SK-N-MC (cell line): Measurements from ENCODE around the gene ASRGL1.
"Not testable (repeated sequence)": the region's sequence is repeated elsewhere in the genome, so short reads cannot be mapped to it uniquely, and the experiment has no call there.

ENCODE experiments used
- EZH2 ChIP-seq: fragments of 200-600 bp; sonication (generic); IDR thresholded peaks from one replicate; pipeline ENCODE4 v1.6.1; 2017; ENCODE audit warnings: antibody characterized with exemption
- FOXP2 ChIP-seq: optimal IDR thresholded peaks from 2 replicates; pipeline ENCODE3; 2011; ENCODE audit warnings: mild to moderate bottlenecking, moderate library complexity; ENCODE audit not compliant: insufficient read depth; ENCODE audit errors: extremely low read length, control extremely low read depth
- POLR2AphosphoS5 ChIP-seq: IDR thresholded peaks from 2 replicates; pipeline ENCODE4 v1.6.1; 2012; ENCODE audit warnings: mild to moderate bottlenecking, low read depth, low read length, borderline replicate concordance

GRCh38 chr11:62378459-62379063 is 41.3 kb downstream of the ASRGL1 start:
- not testable (repeated sequence) for TF ChIP-seq EZH2, POLR2AphosphoS5, FOXP2
